ENCODE data around the gene CDH5.

Gene CDH5

GRCh38 chr16:66355526-66355925, 11.0 kb upstream of the CDH5 start:
- Histone ChIP-seq H3K27ac (replicated peaks; ENCODE audit: low read length) (no peak overlapping the region), H4K8ac (ENCODE audit: low read depth, low read length) (no peak overlapping the region), H2AFZ (ENCODE audit: low read length) (no peak overlapping the region), H3K14ac (ENCODE audit: low read length) (no peak overlapping the region), H4K91ac (ENCODE audit: low read depth, low read length, poor library complexity) (no peak overlapping the region), H3K4me3 (ENCODE audit: low read length in 2 of 2) (no peak overlapping the region), H3K18ac (ENCODE audit: low read length) (no peak overlapping the region), H3K4ac (ENCODE audit: low read length) (no peak overlapping the region), H3K4me1 (ENCODE audit: control insufficient read depth in 2 of 2, insufficient read depth in 1 of 2, low read depth in 1 of 2, low read length in 2 of 2) (peaks cover 10 to 11% of the 10 kb centered on the region in 2 donors), H2BK5ac (ENCODE audit: low read length) (no peak overlapping the region), H3K36me3 (replicated peaks in 1 of 2; ENCODE audit: control insufficient read depth in 2 of 2, insufficient read depth in 2 of 2, low read length in 2 of 2) (no peaks in the 10 kb centered on the region), H3K23ac (ENCODE audit: low read depth, low read length, poor library complexity) (no peak overlapping the region), H3K9me3 (replicated peaks in 1 of 2; ENCODE audit: control insufficient read depth in 2 of 2, insufficient read depth in 1 of 2, low read depth in 1 of 2, low read length in 2 of 2) (peaks cover 0 to 3% of the 10 kb centered on the region in 2 donors), H2BK120ac (ENCODE audit: low read depth, low read length) (no peak overlapping the region), H3K9ac (ENCODE audit: low read depth, low read length, poor library complexity) (no peak overlapping the region), H2BK15ac (ENCODE audit: low read length) (no peak overlapping the region), H2AK5ac (ENCODE audit: low read depth, low read length) (no peak overlapping the region), H2BK12ac (ENCODE audit: low read length) (no peak overlapping the region), H3K27me3 (ENCODE audit: control insufficient read depth in 3 of 3, insufficient read depth in 3 of 3, low read depth in 1 of 3, low read length in 3 of 3) (peaks cover 0 to 14% (median 0%) of the 10 kb centered on the region in 3 experiments), H3K79me1 (ENCODE audit: low read depth, low read length) (no peaks in the 10 kb centered on the region), H3K4me2 (ENCODE audit: insufficient read depth, low read length, poor library complexity, severe bottlenecking) (no peak overlapping the region)
- WGBS, 2 donors (ENCODE audit: extremely low coverage in 2 of 2, insufficient read length in 2 of 2, insufficient replicate concordance in 1 of 2): no CpG with 5 or more reads among the region's 8 CpGs
- no peak for DNase-seq (ENCODE audit: low spot score)

GRCh38 chr16:66357523-66357928, 9.0 kb upstream of the CDH5 start:
- Histone ChIP-seq H2AFZ (ENCODE audit: low read length) (no peak overlapping the region), H2BK120ac (ENCODE audit: low read depth, low read length) (no peak overlapping the region), H2BK12ac (ENCODE audit: low read length) (no peak overlapping the region), H3K79me1 (ENCODE audit: low read depth, low read length) (no peaks in the 10 kb centered on the region), H3K27ac (replicated peaks; ENCODE audit: low read length) (no peak overlapping the region), H3K27me3 (ENCODE audit: control insufficient read depth in 3 of 3, insufficient read depth in 3 of 3, low read depth in 1 of 3, low read length in 3 of 3) (peaks cover 0 to 13% (median 0%) of the 10 kb centered on the region in 3 experiments), H3K4me3 (ENCODE audit: low read length in 2 of 2) (no peak overlapping the region), H3K23ac (ENCODE audit: low read depth, low read length, poor library complexity) (no peak overlapping the region), H4K91ac (ENCODE audit: low read depth, low read length, poor library complexity) (no peak overlapping the region), H3K18ac (ENCODE audit: low read length) (no peak overlapping the region), H3K14ac (ENCODE audit: low read length) (no peak overlapping the region), H3K36me3 (replicated peaks in 1 of 2; ENCODE audit: control insufficient read depth in 2 of 2, insufficient read depth in 2 of 2, low read length in 2 of 2) (no peaks in the 10 kb centered on the region), H3K4me1 (ENCODE audit: control insufficient read depth in 2 of 2, insufficient read depth in 1 of 2, low read depth in 1 of 2, low read length in 2 of 2) (peaks cover 14 to 16% of the 10 kb centered on the region in 2 donors), H3K4ac (ENCODE audit: low read length) (no peak overlapping the region), H3K9me3 (replicated peaks in 1 of 2; ENCODE audit: control insufficient read depth in 2 of 2, insufficient read depth in 1 of 2, low read depth in 1 of 2, low read length in 2 of 2) (no peaks in the 10 kb centered on the region), H2AK5ac (ENCODE audit: low read depth, low read length) (no peak overlapping the region), H3K9ac (ENCODE audit: low read depth, low read length, poor library complexity) (no peak overlapping the region), H4K8ac (ENCODE audit: low read depth, low read length) (no peak overlapping the region), H3K4me2 (ENCODE audit: insufficient read depth, low read length, poor library complexity, severe bottlenecking) (no peak overlapping the region), H2BK5ac (ENCODE audit: low read length) (no peak overlapping the region), H2BK15ac (ENCODE audit: low read length) (no peak overlapping the region)
- WGBS, 2 donors (ENCODE audit: extremely low coverage in 2 of 2, insufficient read length in 2 of 2, insufficient replicate concordance in 1 of 2): no CpG with 5 or more reads among the region's 5 CpGs
- peak; percentile 57 for DNase-seq (ENCODE audit: low spot score)

- no peak overlapping the region for H2BK15ac ChIP-seq (ENCODE audit: low read length)
- H2AFZ ChIP-seq (ENCODE audit: low read length): no peak overlapping the region
- H2AK5ac ChIP-seq (ENCODE audit: low read depth, low read length): no peak overlapping the region
- H3K79me1 ChIP-seq (ENCODE audit: low read depth, low read length): no peaks in the 10 kb centered on the region
- no peak overlapping the region for H4K8ac ChIP-seq (ENCODE audit: low read depth, low read length)
- no peak overlapping the region for H2BK120ac ChIP-seq (ENCODE audit: low read depth, low read length)
- H2BK12ac ChIP-seq (ENCODE audit: low read length): no peak overlapping the region
- H3K18ac ChIP-seq (ENCODE audit: low read length): no peak overlapping the region
- no peak overlapping the region for H3K4ac ChIP-seq (ENCODE audit: low read length)
- H3K23ac ChIP-seq (ENCODE audit: low read depth, low read length, poor library complexity): no peak overlapping the region
- peaks cover 0 to 9% (median 0%) of the 10 kb centered on the region in 3 experiments for H3K27me3 ChIP-seq (ENCODE audit: control insufficient read depth in 3 of 3, insufficient read depth in 3 of 3, low read depth in 1 of 3, low read length in 3 of 3)
- no peak overlapping the region for H3K9ac ChIP-seq (ENCODE audit: low read depth, low read length, poor library complexity)
- H3K14ac ChIP-seq (ENCODE audit: low read length): no peak overlapping the region
- no peak overlapping the region for H3K4me3 ChIP-seq (ENCODE audit: low read length in 2 of 2)
- H3K4me1 ChIP-seq (ENCODE audit: control insufficient read depth in 2 of 2, insufficient read depth in 1 of 2, low read depth in 1 of 2, low read length in 2 of 2): peaks cover 14 to 16% of the 10 kb centered on the region in 2 donors
- H2BK5ac ChIP-seq (ENCODE audit: low read length): no peak overlapping the region
- no peak overlapping the region for H3K27ac ChIP-seq (replicated peaks; ENCODE audit: low read length)
- no peaks in the 10 kb centered on the region for H3K9me3 ChIP-seq (replicated peaks in 1 of 2; ENCODE audit: control insufficient read depth in 2 of 2, insufficient read depth in 1 of 2, low read depth in 1 of 2, low read length in 2 of 2)
- no CpG with 5 or more reads among the region's 1 CpG for WGBS, 2 donors (ENCODE audit: extremely low coverage in 2 of 2, insufficient read length in 2 of 2, insufficient replicate concordance in 1 of 2)
- no peak for DNase-seq (ENCODE audit: low spot score)
- H3K4me2 ChIP-seq (ENCODE audit: insufficient read depth, low read length, poor library complexity, severe bottlenecking): no peak overlapping the region
- no peak overlapping the region for H4K91ac ChIP-seq (ENCODE audit: low read depth, low read length, poor library complexity)
- H3K36me3 ChIP-seq (replicated peaks in 1 of 2; ENCODE audit: control insufficient read depth in 2 of 2, insufficient read depth in 2 of 2, low read length in 2 of 2): no peaks in the 10 kb centered on the region
Observed at GRCh38 chr16:66358231-66358630, 8.3 kb upstream of the CDH5 start.

- Histone ChIP-seq H2AFZ (ENCODE audit: low read length) (peak overlapping the region; percentile 74), H3K23ac (ENCODE audit: low read depth, low read length, poor library complexity) (no peak overlapping the region), H4K8ac (ENCODE audit: low read depth, low read length) (no peak overlapping the region), H3K27me3 (ENCODE audit: control insufficient read depth in 3 of 3, insufficient read depth in 3 of 3, low read depth in 1 of 3, low read length in 3 of 3) (peaks cover 0 to 5% (median 0%) of the 10 kb centered on the region in 3 experiments), H3K9ac (ENCODE audit: low read depth, low read length, poor library complexity) (no peak overlapping the region), H2BK5ac (ENCODE audit: low read length) (no peak overlapping the region), H3K4me3 (ENCODE audit: low read length in 2 of 2) (no peak overlapping the region), H3K18ac (ENCODE audit: low read length) (no peak overlapping the region), H2BK15ac (ENCODE audit: low read length) (no peak overlapping the region), H3K27ac (replicated peaks; ENCODE audit: low read length) (no peak overlapping the region), H3K14ac (ENCODE audit: low read length) (no peak overlapping the region), H3K36me3 (replicated peaks in 1 of 2; ENCODE audit: control insufficient read depth in 2 of 2, insufficient read depth in 2 of 2, low read length in 2 of 2) (no peaks in the 10 kb centered on the region), H2BK120ac (ENCODE audit: low read depth, low read length) (no peak overlapping the region), H3K4me1 (ENCODE audit: control insufficient read depth in 2 of 2, insufficient read depth in 1 of 2, low read depth in 1 of 2, low read length in 2 of 2) (peaks cover 14 to 16% of the 10 kb centered on the region in 2 donors), H3K9me3 (replicated peaks in 1 of 2; ENCODE audit: control insufficient read depth in 2 of 2, insufficient read depth in 1 of 2, low read depth in 1 of 2, low read length in 2 of 2) (no peaks in the 10 kb centered on the region), H3K79me1 (ENCODE audit: low read depth, low read length) (no peaks in the 10 kb centered on the region), H2AK5ac (ENCODE audit: low read depth, low read length) (no peak overlapping the region), H3K4me2 (ENCODE audit: insufficient read depth, low read length, poor library complexity, severe bottlenecking) (no peak overlapping the region), H3K4ac (ENCODE audit: low read length) (no peak overlapping the region), H2BK12ac (ENCODE audit: low read length) (no peak overlapping the region), H4K91ac (ENCODE audit: low read depth, low read length, poor library complexity) (no peak overlapping the region)
- no peak for DNase-seq (ENCODE audit: low spot score)
- WGBS, 2 donors (ENCODE audit: extremely low coverage in 2 of 2, insufficient read length in 2 of 2, insufficient replicate concordance in 1 of 2): no CpG with 5 or more reads among the region's 10 CpGs
Observed at GRCh38 chr16:66359012-66359411, 7.5 kb upstream of the CDH5 start.

Measured in neuronal stem cell (in vitro differentiated cells).